Measurements from ENCODE around the gene MTMR1.

Gene MTMR1

DNA sequence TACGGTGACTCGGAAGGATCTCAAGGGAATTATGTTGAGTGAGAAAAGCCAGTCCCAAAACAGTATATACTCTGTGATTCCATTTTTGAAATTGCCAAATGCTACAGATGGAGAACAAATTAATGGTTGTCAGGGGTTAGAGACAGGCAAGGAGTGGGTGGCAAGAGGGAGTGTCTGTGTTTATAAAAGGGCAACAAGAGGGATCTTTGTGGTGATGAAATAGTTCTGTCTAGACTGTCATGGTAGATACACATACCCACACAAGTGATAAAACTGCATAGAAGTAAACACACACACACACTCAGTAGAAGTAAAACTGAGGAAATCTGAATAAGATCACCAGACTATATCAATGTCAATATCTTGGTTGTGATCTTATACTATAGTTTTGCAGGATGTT, 112.5 kb downstream of the MTMR1 start:
- no peak for FAIRE-seq

DNA sequence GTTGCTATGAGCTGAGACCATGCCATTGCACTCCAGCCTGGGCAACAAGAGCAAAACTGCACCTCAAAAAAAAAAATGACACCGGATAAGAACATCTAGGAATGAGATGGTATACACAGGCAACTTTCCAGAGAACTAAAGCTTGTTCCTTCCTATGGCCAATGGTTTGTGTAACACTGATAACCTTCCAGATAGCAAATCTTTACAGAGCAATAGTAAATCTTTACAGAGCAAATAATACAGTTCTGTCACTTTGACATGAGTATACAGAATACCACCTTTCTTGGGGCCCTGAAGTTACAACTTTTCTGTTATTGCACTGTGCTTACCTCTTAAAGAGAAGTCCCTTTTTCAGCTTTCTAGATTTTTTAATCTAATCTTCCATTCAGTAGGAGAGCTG, 113.6 kb downstream of the MTMR1 start:
- FAIRE-seq = no peak

DNA sequence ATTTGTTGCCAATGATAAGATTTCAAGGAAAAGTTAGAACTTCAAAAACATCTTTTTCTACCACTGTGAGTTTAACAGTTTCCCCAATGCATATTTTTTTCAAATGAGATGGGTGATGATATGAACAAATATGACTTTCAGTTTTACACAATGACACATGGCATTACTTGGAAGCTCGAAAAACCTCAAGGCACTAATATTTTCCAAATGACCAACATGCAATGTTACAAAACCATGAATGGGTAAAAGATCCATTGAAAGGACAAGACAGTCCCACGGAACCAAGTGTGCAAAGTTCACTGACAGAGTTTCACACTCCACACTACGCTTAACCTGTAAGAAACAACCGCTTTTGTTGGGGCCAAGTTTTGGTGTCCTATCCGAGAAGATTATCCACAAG, 120.7 kb downstream of the MTMR1 start:
- no peak for FAIRE-seq

Data from G401.6 (cell line).